HG02588 (cell line): Measurements from ENCODE around the gene HIBADH.
"Not testable (repeated sequence)": the region's sequence is repeated elsewhere in the genome, so short reads cannot be mapped to it uniquely, and the experiment has no call there.

Experiments
- ATAC-seq: cut with Tn5 transposase; IDR thresholded peaks from one replicate; pipeline ENCODE4 v1.9.1; 2021; ENCODE audit warnings: mild to moderate bottlenecking, moderate library complexity; ENCODE audit not compliant: unreplicated experiment

Gene HIBADH

GRCh38 chr7:27603813-27604212 lies 58.9 kb downstream of the HIBADH start:
- ATAC-seq = no peak

GRCh38 chr7:27602766-27603165 lies 59.9 kb downstream of the HIBADH start:
- no peak for ATAC-seq

GRCh38 chr7:27601217-27601616 lies 61.5 kb downstream of the HIBADH start:
- no peak for ATAC-seq

- ATAC-seq = no peak
Measured at GRCh38 chr7:27600247-27600646, 62.4 kb downstream of the HIBADH start.

GRCh38 chr7:27595009-27595408 lies 67.7 kb downstream of the HIBADH start:
- no peak for ATAC-seq

GRCh38 chr7:27593226-27593625 lies 69.5 kb downstream of the HIBADH start:
- no peak for ATAC-seq

- ATAC-seq = no peak
Measured at GRCh38 chr7:27590416-27590815, 72.3 kb downstream of the HIBADH start.

GRCh38 chr7:27587429-27587828 lies 75.3 kb downstream of the HIBADH start:
- ATAC-seq = no peak

- ATAC-seq = peak; percentile 89
Measured at GRCh38 chr7:27586825-27587224, 75.9 kb downstream of the HIBADH start.

GRCh38 chr7:27585781-27586447 lies 76.8 kb downstream of the HIBADH start:
- no peak for ATAC-seq

- no peak for ATAC-seq
Measured at GRCh38 chr7:27581906-27582305, 80.8 kb downstream of the HIBADH start.

GRCh38 chr7:27581119-27581518 lies 81.6 kb downstream of the HIBADH start:
- ATAC-seq = no peak

- ATAC-seq = no peak
Measured at GRCh38 chr7:27579565-27579964, 83.1 kb downstream of the HIBADH start.

GRCh38 chr7:27578169-27578568 lies 84.5 kb downstream of the HIBADH start:
- not testable (repeated sequence) for ATAC-seq

GRCh38 chr7:27576360-27576944 lies 86.2 kb downstream of the HIBADH start:
- ATAC-seq = no peak

- ATAC-seq = no peak
Measured at GRCh38 chr7:27575613-27576012, 87.1 kb downstream of the HIBADH start.

GRCh38 chr7:27569106-27569505 lies 93.6 kb downstream of the HIBADH start:
- ATAC-seq = no peak

GRCh38 chr7:27567266-27567665 lies 95.4 kb downstream of the HIBADH start:
- no peak for ATAC-seq

- ATAC-seq = no peak
Measured at GRCh38 chr7:27564881-27565482, 97.7 kb downstream of the HIBADH start.

GRCh38 chr7:27560706-27561235 lies 101.9 kb downstream of the HIBADH start:
- ATAC-seq = no peak

GRCh38 chr7:27555670-27556069 lies 107.0 kb downstream of the HIBADH start:
- ATAC-seq = no peak

- ATAC-seq = no peak
Measured at GRCh38 chr7:27554826-27555225, 107.9 kb downstream of the HIBADH start.
